GM18858 (cell line): Measurements from ENCODE around the gene ANKLE1.
"Not testable (repeated sequence)": the region's sequence is repeated elsewhere in the genome, so short reads cannot be mapped to it uniquely, and the experiment has no call there.

Experiments
- ATAC-seq: cut with Tn5 transposase; IDR thresholded peaks from one replicate; pipeline ENCODE4 v1.9.1; 2021; ENCODE audit not compliant: unreplicated experiment

The ANKLE1 gene

DNA sequence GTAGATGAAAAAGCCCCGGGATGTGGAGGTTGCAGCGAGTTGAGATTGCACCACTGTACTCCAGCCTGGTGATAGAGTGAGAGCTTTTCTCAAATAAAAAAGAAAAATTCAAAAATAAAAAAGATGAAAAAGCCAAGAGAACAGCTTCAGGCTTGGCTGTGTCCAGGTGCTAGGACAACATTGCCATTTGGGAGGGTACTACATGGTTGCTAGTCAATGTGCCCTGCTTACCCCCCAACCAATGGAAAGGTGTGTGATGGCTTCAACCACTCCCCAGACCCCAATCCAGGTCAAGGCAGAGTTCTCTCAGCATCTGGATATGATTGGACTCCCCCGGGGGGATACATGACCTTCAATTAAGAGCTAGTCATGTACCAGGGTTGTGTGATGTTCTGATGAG, 2.3 kb upstream of the ANKLE1 start:
- ATAC-seq: no peak

- ATAC-seq: no peak
These were observed 906 bp downstream of the ANKLE1 start for GRCh38 chr19:17282488-17283125.

- no peak for ATAC-seq
These were observed 1.8 kb downstream of the ANKLE1 start for GRCh38 chr19:17283504-17283996.

DNA sequence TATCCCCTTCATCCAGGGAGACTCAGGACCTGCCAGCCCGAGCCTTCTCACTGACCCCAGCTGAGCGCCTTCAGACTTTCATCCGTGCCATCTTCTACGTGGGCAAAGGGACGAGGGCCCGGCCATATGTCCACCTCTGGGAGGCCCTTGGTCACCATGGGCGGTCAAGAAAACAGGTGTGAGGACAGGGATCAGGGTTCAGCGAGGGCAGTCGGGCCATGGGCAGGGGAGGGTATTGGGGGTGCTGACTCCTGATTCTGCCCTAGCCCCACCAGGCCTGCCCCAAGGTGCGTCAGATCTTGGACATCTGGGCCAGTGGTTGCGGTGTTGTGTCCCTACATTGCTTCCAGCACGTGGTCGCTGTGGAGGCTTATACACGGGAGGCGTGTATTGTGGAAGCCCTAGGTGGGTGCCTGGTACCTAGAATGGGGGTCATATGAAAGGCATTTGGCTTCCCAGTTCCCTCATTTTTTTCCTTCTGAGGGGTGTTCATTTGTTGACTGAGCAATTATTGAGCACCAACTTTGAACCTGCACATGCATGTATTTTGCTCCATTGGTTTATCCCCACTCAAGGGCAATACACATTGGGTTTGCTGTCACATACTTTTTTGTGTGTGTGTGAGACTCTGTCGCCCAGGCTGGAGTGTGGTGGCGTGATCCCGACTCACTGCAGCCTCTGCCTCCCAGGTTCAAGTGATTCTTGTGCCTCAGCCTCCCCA, 3.9 kb downstream of the ANKLE1 start:
- ATAC-seq: no peak

DNA sequence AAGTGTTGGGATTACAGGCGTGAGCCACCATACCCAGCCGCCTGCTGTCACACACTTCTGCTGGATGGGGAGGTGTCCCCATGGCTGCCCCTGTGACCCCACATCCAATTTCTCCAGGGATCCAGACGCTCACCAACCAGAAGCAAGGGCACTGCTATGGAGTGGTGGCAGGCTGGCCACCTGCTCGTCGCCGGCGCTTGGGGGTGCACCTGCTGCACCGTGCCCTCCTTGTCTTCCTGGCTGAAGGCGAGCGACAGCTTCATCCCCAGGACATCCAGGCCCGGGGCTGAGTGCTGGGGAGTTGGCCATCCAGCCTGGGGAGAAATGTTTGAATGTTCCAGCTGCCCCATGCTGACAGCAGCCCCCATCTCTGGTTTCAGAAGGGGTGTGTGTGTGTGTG, 4.6 kb downstream of the ANKLE1 start:
- no peak for ATAC-seq

- ATAC-seq: no peak
These were observed 5.1 kb downstream of the ANKLE1 start for GRCh38 chr19:17286752-17287151.

DNA sequence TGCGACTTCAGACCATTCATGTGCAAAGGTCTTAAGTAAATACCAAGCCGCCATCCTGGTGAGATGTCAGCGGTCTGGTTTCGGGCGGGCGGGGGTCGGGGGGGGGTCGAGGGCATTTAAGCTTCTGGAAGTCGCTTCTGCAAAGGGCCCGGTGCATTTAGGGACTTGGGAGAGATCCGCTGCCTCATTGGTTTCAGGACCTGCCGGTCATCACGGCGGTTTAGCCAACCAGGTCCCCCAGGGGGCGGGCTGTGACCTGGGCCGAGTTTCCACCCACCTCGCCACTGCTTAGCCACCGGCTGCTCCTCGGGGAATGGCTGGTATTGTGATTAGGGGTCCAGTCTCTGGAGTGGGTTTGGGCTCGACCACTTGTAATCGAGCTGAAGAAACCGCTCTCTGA, 7.8 kb downstream of the ANKLE1 start:
- ATAC-seq: no peak

- no peak for ATAC-seq
These were observed 10.8 kb downstream of the ANKLE1 start for GRCh38 chr19:17292301-17293074.

GRCh38 chr19:17293605-17294004, 11.9 kb downstream of the ANKLE1 start:
- ATAC-seq: no peak

- no peak for ATAC-seq
These were observed 12.6 kb downstream of the ANKLE1 start for GRCh38 chr19:17294051-17294891.

DNA sequence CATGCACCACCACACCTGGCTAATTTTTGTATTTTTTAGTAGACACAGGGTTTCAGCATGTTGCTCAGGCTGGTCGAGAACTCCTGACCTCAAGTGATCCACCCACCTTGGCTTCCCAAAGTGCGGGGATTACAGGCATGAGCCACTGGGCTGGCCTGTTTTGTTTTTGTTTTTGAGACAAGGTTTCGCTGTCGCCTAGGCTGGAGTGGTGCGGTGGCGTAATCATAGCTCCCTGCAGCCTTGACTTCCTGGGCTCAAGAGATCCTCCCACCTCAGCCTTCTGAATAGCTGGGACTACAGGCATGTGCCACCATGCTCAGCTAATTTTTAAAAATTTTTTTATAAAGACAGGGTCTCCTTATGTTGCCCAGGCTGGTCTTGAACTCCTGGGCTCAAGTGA, 13.8 kb downstream of the ANKLE1 start:
- not testable (repeated sequence) for ATAC-seq

DNA sequence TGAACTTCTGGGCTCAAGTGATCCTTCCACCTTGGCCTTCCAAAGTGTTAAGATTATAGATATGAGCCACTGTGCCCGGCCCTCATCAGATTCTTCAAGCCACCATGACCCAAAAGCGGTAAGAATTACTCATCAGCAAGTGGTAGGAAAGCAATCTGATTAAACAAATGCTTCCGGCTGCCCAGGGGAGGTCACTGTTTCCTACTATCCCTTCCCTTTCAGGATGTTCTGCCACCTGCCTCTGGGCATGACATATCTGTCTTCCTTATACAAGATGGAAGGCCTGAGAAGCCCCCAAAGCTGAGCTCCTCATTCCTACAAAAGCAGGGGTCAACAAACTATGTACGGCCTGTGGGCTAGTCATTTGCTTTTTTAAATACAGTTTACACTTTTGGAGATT, 14.6 kb downstream of the ANKLE1 start:
- no peak for ATAC-seq

DNA sequence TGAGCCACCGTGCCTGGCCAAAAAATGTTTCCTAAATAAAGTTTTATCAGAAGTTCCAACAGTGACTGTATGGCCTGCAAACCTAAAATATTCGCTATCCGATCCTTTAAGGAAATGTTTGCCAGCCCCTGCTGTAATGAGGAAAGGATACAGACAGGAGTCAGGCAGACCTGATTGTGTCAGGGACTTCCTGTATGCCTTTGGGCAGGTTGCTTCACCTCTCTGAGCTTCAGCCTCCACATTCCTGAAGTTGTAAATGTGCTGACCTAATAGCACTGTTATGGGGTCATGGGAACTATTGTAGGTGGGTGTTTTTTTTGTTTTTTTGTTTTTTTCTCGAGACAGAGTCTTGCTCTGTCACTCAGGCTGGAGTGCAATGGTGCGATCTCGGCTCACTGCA, 15.3 kb downstream of the ANKLE1 start:
- ATAC-seq: no peak

DNA sequence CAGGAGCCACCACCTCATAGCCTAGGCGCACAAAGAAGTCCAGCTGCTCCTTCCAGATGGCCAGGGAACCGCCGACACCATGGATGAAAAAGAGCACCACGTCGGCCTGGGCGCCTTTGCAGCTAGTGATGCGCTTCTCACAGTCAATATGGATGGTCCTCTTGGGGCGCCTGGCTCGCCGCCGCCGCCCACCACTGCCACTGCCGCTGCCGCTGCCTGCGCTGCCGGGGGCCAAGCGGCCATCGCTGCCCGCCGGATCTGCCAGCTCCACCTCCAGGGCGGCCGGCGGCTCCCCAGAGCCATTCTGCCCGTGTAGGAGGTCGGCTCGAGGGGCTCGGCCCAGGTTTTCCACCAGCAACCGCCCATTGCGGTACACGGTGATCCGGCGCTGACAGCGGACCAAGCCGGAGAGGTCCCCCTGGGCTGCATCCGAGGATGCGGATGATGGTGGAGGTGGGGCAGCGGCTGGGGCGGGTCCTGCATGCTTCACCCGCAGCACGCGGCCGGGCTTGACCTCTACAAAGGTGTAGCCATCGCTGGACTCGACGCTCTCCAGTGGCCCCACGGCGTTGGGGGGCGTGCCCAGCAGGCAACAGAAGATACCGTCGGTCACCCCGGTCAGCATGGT, 19.4 kb downstream of the ANKLE1 start:
- ATAC-seq: no peak

DNA sequence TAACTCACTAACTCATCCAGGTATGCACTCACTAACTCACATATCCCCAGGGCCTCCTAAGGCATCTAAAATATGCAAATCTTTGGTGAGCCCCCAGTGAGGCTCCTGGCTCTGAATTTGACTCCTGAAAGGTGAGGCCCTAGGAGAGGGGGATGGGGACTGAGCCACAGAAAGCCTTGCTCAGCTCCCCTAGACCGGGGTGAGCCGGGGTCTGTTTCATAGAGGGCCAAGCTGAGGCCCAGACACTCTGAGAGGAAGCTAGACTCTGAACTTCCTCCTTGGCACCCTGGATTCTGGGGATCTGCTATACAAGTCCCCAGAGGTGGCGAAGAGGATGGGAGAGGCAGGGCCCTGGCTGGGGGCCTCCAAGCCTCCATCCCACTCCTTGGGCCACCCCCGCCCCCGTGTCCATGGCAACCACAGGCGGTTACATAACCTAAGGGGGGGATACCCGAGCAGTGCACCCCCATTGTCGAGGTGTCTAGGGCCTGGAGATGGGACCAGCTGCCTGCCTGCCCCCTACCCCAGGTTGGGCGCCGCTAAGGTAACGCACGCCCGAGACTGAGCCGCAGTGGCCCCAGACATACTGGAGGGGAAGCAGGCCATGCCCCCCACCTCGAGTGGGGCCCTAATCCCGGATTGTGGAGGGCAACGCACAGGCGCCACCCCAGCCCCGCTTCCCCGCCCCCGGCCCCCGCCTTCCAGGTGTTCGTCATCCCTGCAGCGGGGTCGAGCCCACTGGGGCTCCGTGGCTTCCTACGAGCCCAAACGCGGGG, 20.9 kb downstream of the ANKLE1 start:
- no peak for ATAC-seq

DNA sequence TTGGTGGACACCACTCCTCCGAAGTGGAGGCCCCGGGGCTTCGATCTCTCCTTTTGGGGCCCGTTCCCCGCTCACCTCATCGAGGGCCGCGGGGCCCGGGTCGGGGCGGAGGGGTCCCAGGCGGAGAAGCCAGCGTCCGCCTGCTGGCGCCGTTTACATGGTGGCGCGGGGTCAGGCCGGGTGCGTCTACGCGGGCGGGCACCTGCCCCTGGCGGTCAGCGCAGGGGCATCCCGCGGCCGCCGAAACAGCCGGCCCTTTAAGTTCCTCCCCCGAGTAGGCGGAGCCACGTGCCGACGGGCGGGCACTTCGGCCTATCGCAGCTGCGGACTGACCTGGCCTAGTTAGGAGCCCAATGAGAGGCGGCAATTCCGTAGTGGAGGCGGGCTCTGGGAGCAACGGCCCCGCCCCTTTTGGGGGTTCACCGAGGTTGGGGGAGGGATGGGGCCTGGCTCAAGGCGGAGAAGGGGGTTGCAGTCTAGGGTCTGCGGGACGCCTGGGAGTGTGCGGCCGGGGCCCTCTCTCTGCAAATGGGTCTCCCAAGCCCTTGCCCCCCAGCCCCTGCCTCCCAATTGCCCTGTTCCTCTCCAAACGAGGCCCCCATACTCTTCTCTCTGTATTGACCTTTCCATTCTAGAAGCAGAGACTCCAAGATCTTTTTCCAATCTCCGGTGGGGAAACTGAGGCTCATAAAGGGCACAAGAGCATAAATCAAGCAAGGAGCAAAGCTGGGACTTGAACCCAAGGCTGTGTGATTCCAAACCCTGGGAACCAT, 21.7 kb downstream of the ANKLE1 start, which contains the start of gene ABHD8:
ABHD8 (minus strand) TSS at position 259 of the 773 bp plus-strand sequence. CDS start 1,809 bp downstream, outside the sequence.
- no peak for ATAC-seq

- no peak for ATAC-seq
These were observed 22.2 kb downstream of the ANKLE1 start for GRCh38 chr19:17303940-17304267.

- no peak for ATAC-seq
These were observed 22.9 kb downstream of the ANKLE1 start for GRCh38 chr19:17304386-17305215.
